ENCODE measurements around the gene EPM2A. TPM values are rescaled to one million over a fixed set of nuclear protein-coding genes. Genes with fewer than 3 reads are reported as not detected.
A peak's percentile ranks its signal among the peaks of the same experiment; 100 is the strongest.

EPM2A gene
- total and polyA plus RNA-seq, 11 donors: 13.1 to 52.7 (median 39.8) TPM

DNA sequence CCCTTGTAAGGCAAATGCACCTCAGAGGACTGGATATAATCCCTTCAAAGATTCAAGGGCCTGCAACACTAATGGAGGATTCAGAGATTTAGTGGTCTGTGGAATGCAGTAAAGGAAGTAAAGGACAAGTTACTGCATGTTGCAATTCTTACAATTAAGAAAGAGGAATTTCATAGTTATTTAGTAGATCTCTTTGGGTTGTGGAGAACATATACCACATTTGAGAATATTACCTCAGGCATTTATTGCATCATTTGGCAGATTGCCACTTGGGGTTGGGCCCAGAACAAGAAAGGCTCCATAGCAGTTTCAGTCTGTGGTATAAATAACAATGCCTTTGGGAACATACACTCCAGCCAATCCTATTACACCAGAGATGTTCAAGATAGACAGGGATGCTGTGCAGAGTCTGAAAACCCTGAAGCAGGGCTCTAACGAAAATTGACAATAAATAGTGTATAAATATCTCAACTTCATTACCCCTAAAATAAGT, 20.9 kb upstream of the EPM2A start:
- ATAC-seq: peak in 2 of 4 donors; percentile 63 to 68
- no peaks in the 10 kb centered on the region for H3K36me3 ChIP-seq
- DNase-seq: peak in 2 of 5 donors; percentile 34 to 50
- peaks cover 0 to 9% (median 0%) of the 10 kb centered on the region in 12 donors for H3K4me1 ChIP-seq
- H3K9me3 ChIP-seq: no peaks in the 10 kb centered on the region
- no peak overlapping the region for H3K4me3 ChIP-seq
- TF ChIP-seq POLR2A (IDR thresholded peaks at IDR 0.05): no peak
- TF ChIP-seq, protein P1, sequence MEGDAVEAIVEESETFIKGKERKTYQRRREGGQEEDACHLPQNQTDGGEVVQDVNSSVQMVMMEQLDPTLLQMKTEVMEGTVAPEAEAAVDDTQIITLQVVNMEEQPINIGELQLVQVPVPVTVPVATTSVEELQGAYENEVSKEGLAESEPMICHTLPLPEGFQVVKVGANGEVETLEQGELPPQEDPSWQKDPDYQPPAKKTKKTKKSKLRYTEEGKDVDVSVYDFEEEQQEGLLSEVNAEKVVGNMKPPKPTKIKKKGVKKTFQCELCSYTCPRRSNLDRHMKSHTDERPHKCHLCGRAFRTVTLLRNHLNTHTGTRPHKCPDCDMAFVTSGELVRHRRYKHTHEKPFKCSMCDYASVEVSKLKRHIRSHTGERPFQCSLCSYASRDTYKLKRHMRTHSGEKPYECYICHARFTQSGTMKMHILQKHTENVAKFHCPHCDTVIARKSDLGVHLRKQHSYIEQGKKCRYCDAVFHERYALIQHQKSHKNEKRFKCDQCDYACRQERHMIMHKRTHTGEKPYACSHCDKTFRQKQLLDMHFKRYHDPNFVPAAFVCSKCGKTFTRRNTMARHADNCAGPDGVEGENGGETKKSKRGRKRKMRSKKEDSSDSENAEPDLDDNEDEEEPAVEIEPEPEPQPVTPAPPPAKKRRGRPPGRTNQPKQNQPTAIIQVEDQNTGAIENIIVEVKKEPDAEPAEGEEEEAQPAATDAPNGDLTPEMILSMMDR (IDR thresholded peaks at IDR 0.05): no peak
- 8 to 50% (median 35%) methylated on average over 1 of the region's 1 CpG for WGBS, 4 donors
- intact Hi-C loops (cut with DNase I): no loop called here
- H3K27me3 ChIP-seq: no peaks in the 10 kb centered on the region
- no peak overlapping the region for H3K27ac ChIP-seq

DNA sequence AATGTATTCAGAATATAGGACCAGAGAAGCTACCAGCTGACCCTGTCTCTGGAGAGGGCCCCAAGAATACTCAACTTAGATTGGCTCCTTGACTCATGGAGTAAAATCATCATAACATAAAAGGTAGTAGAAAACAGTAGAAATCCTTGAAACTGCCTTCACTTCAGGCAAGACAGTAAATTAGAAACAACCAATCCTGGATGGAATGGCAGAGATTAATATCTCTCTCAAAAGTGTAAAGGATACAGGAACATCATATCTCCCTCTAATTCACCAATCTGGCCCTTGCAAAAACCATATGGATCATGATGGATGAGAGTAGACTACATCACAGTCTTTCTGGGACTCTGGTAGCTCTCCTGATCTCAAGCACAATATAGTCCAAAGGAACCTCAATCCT, 20.4 kb upstream of the EPM2A start:
- no peak for ATAC-seq
- H3K27me3 ChIP-seq: no peaks in the 10 kb centered on the region
- H3K27ac ChIP-seq: no peak overlapping the region
- TF ChIP-seq, protein P1 (IDR thresholded peaks at IDR 0.05): no peak
- no peak for TF ChIP-seq POLR2A (IDR thresholded peaks at IDR 0.05)
- no peaks in the 10 kb centered on the region for H3K36me3 ChIP-seq
- peaks cover 0 to 9% (median 0%) of the 10 kb centered on the region in 12 donors for H3K4me1 ChIP-seq
- DNase-seq: no peak
- no peak overlapping the region for H3K4me3 ChIP-seq
- intact Hi-C loops (cut with DNase I): no loop called here
- no peaks in the 10 kb centered on the region for H3K9me3 ChIP-seq

DNA sequence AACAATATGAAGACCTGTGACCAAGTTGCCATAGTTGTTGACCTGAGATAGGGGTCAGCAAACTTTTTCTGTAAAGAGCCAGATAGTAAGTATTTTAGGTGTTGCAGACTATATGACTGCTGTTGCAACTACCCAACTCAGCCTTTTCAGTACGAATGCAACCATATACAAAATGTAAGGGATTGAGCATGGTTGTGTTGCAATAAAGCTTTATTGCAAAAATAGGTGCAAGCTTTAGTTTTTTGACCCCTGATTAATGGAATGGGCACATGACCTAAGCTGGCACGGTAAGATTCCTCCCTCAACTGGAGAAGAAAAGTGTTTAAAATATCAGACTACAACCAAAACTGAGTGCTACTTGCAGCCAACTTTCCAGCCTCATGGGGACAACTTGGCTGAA, 17.3 kb upstream of the EPM2A start:
- no peak for TF ChIP-seq POLR2A (IDR thresholded peaks at IDR 0.05)
- TF ChIP-seq, protein P1 (IDR thresholded peaks at IDR 0.05): no peak
- Histone ChIP-seq H3K27ac (no peak overlapping the region), H3K4me1 (peaks cover 0 to 18% (median 0%) of the 10 kb centered on the region in 12 donors), H3K4me3 (no peak overlapping the region), H3K27me3 (no peaks in the 10 kb centered on the region), H3K9me3 (peaks cover 0 to 6% (median 0%) of the 10 kb centered on the region in 12 donors), H3K36me3 (no peaks in the 10 kb centered on the region)
- WGBS, 4 donors: 62 to 78% (median 71%) methylated on average over 2 of the region's 2 CpGs
- ATAC-seq: no peak
- intact Hi-C loops (cut with DNase I): no loop called here
- no peak for DNase-seq

DNA sequence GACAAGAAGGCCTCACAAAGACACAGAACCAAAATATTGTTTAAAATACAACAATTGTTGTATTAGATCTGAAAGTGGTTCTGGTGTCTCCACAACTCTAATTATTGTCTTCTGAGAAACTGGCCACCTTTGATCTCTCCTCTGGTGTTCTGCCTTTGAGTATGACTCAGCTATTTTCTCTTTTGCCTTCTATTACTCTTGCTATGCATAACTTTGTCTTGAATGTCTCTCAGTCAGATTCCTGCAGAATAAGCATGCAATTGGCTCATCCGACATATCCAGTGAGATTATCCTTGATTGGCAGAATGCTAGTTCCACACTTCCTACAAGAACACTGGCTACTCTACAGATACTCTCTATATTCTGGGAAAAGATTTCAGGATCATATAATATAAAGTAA, 14.3 kb upstream of the EPM2A start:
- Histone ChIP-seq H3K27me3 (no peaks in the 10 kb centered on the region), H3K27ac (peak overlapping the region in 2 of 12 donors; percentile 2 to 6), H3K9me3 (peaks cover 0 to 11% (median 0%) of the 10 kb centered on the region in 12 donors), H3K4me3 (no peak overlapping the region), H3K36me3 (no peaks in the 10 kb centered on the region), H3K4me1 (peaks cover 0 to 9% (median 0%) of the 10 kb centered on the region in 12 donors)
- ATAC-seq (peak in 1 of 4 donors; percentile 33), DNase-seq (no peak)
- WGBS, 4 donors: 55 to 80% (median 73%) methylated on average over 1 of the region's 1 CpG
- intact Hi-C loops (cut with DNase I): no loop called here
- no peak for TF ChIP-seq POLR2A (IDR thresholded peaks at IDR 0.05)
- TF ChIP-seq, protein P1 (IDR thresholded peaks at IDR 0.05): no peak
